COLO829 (cell line): ENCODE results near the gene PRPS2.

ENCODE experiments used
- DNase-seq: peaks from one replicate; pipeline ENCODE4 v3.0.0; 2012; ENCODE audit warnings: low spot score

PRPS2 gene

GRCh38 chrX:12817528-12817927 is 26.3 kb downstream of the PRPS2 start:
- no peak for DNase-seq

- DNase-seq: no peak
Measured at GRCh38 chrX:12819222-12819621, 28.0 kb downstream of the PRPS2 start.

GRCh38 chrX:12820737-12821136 is 29.5 kb downstream of the PRPS2 start:
- DNase-seq: no peak

GRCh38 chrX:12824944-12825343 is 33.7 kb downstream of the PRPS2 start:
- peak; percentile 18 for DNase-seq

- peak; percentile 73 for DNase-seq
Measured at GRCh38 chrX:12825801-12826200, 34.6 kb downstream of the PRPS2 start.

- DNase-seq: no peak
Measured at GRCh38 chrX:12843061-12843667, 52.0 kb downstream of the PRPS2 start.

- DNase-seq: no peak
Measured at GRCh38 chrX:12843668-12844279, 52.6 kb downstream of the PRPS2 start.

GRCh38 chrX:12844319-12844718 is 53.1 kb downstream of the PRPS2 start:
- DNase-seq: no peak

GRCh38 chrX:12865359-12865758 is 74.1 kb downstream of the PRPS2 start:
- DNase-seq: no peak

- no peak for DNase-seq
Measured at GRCh38 chrX:12866451-12867377, 75.5 kb downstream of the PRPS2 start, which contains the start of gene TLR7. Gene TLR7 (plus strand): TSS chrX:12867072. CDS start chrX:12867579, 507 bp downstream.

GRCh38 chrX:12867685-12868084 is 76.5 kb downstream of the PRPS2 start:
- no peak for DNase-seq

GRCh38 chrX:12868747-12869146 is 77.5 kb downstream of the PRPS2 start:
- no peak for DNase-seq

- no peak for DNase-seq
Measured at GRCh38 chrX:12871257-12871656, 80.0 kb downstream of the PRPS2 start.

GRCh38 chrX:12872741-12873140 is 81.5 kb downstream of the PRPS2 start:
- no peak for DNase-seq
